LNCAP (cell line): ENCODE data around the gene GRIN2A.

Experiments
- TF ChIP-seq, protein P1 (sequence below): fragments of 450-650 bp; IDR thresholded peaks from 2 replicates; pipeline ENCODE4 v1.5.1; 2017; ENCODE audit warnings: mild to moderate bottlenecking

The GRIN2A gene

DNA sequence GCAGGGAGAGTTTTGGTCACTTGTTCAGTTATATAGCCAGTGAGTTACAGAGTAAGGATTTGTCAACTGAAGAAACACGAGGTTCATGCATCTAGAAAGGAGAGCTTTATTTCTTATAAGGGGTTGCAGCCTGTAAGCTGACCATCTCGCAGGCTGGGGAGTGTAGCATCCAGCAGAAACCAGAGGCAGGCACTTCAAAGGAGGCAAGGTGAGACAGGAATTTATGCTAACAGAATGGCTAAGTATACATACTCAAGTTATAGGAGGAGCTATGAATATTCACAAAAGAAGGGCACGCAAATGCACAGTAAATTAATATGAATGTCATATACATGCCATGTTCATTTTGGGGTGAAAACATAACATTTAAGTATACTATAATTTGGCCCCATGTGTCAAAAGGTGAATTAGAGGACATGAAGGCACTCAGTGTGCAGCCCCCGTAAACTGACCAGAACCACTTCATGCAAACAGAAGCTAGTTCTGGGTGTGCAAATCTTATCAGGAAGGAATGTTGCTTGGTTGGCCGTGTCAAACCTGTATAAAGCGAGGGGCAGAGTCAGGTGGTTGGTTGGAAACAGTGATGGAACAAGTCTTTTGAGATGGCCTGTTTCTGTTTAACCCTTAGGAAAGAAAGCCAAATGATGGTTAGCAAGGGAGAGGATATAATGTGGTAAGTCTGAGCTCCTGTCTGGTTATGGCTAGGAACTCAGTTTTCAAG is 97.0 kb downstream of the GRIN2A start:
- TF ChIP-seq, protein P1, sequence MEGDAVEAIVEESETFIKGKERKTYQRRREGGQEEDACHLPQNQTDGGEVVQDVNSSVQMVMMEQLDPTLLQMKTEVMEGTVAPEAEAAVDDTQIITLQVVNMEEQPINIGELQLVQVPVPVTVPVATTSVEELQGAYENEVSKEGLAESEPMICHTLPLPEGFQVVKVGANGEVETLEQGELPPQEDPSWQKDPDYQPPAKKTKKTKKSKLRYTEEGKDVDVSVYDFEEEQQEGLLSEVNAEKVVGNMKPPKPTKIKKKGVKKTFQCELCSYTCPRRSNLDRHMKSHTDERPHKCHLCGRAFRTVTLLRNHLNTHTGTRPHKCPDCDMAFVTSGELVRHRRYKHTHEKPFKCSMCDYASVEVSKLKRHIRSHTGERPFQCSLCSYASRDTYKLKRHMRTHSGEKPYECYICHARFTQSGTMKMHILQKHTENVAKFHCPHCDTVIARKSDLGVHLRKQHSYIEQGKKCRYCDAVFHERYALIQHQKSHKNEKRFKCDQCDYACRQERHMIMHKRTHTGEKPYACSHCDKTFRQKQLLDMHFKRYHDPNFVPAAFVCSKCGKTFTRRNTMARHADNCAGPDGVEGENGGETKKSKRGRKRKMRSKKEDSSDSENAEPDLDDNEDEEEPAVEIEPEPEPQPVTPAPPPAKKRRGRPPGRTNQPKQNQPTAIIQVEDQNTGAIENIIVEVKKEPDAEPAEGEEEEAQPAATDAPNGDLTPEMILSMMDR: no peak

GRCh38 chr16:10083301-10083700 is 98.9 kb downstream of the GRIN2A start:
- TF ChIP-seq, protein P1: no peak

DNA sequence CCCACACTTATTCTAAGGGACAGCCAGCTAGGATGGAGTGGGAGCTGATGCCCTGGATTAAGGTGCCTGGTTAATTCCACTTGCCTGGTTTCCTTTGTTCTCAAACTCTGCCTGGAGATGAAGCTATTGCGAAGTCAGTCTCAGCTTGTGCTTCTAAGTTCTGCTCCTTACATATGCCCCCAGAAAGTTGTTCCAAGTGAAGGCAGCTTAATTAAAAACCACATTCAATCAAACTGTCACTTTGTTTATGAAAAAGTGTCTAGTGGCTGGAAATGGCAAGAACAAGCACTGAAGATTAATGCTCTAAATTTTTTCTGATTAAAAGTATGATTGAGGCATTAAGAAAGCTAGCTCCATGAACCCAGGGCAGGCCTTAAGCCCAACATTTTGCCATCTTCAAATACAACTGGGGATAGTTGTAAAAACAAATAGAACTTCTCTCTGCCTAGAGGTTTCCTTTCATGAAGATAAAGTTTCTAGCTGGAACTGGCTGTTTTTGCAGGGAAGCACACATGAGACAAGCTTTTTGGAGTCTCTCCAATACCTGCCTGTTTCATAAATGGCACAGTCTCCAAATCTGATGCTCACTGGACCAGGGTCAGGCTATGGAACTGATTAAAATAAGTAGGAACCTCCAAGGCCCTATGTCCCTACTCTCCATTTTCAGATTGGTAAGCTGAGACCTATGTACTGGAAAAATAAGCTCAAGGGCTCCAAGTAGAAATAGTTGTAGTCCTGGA is 100.9 kb downstream of the GRIN2A start:
- TF ChIP-seq, protein P1: no peak

DNA sequence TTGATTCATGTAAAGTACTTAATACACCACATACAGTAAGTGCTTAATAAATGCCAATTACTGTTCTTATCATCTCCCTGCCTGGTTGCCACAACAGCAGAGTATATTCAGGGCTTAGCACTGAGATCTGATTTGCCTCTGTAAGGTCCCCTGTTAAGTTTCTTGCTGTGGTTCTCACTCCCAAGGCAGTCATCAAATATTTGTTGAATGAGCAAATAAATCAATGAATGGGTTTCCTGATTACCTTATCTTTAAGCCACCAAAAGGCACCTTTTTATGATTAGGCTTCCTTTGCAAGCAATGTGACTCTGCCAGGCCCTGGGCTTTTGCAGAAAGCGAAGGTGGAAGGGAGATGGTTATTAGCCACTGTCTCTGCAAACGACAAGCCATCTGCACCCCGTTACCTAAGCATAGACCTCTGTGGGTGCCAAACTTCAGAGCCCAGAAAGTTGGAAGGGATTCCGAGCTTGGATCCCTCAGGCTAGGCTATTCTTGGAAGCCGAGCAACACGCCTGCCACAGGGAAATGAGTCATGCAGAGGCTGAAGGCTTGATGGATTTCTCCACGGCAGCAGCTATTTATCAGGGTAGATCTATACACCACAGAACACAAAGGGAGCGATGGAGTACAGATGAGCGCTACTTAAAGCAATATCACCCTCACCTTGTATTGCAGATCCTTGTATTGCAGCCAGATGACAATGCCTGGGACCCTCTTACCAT is 102.0 kb downstream of the GRIN2A start:
- TF ChIP-seq, protein P1: no peak

GRCh38 chr16:10078541-10078949 is 103.7 kb downstream of the GRIN2A start:
- TF ChIP-seq, protein P1: no peak

GRCh38 chr16:10077861-10078260 is 104.4 kb downstream of the GRIN2A start:
- TF ChIP-seq, protein P1: no peak

GRCh38 chr16:10076037-10076436 is 106.2 kb downstream of the GRIN2A start:
- TF ChIP-seq, protein P1: no peak
